OCI-LY3 (cell line): ENCODE measurements around the gene MBL2.

Experiments
- EZH2phosphoT487 ChIP-seq: fragments of 200-600 bp; shearing (Covaris generic); IDR thresholded peaks from 2 replicates; pipeline ENCODE4 v1.6.1; 2018; ENCODE audit warnings: antibody characterized with exemption, mixed run types, low read depth
- TF ChIP-seq, protein P1 (sequence below): fragments of 200-600, 300-600 bp; sonication (generic); IDR thresholded peaks from 2 replicates; pipeline ENCODE4 v1.5.1; 2014; ENCODE audit warnings: antibody characterized with exemption, low read length, low read depth

- TF ChIP-seq, protein P1, sequence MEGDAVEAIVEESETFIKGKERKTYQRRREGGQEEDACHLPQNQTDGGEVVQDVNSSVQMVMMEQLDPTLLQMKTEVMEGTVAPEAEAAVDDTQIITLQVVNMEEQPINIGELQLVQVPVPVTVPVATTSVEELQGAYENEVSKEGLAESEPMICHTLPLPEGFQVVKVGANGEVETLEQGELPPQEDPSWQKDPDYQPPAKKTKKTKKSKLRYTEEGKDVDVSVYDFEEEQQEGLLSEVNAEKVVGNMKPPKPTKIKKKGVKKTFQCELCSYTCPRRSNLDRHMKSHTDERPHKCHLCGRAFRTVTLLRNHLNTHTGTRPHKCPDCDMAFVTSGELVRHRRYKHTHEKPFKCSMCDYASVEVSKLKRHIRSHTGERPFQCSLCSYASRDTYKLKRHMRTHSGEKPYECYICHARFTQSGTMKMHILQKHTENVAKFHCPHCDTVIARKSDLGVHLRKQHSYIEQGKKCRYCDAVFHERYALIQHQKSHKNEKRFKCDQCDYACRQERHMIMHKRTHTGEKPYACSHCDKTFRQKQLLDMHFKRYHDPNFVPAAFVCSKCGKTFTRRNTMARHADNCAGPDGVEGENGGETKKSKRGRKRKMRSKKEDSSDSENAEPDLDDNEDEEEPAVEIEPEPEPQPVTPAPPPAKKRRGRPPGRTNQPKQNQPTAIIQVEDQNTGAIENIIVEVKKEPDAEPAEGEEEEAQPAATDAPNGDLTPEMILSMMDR = no peak
- TF ChIP-seq EZH2phosphoT487 = no peak
Observed at GRCh38 chr10:52801947-52802346, 29.4 kb upstream of the MBL2 start.
